DOHH2 (cell line): ENCODE measurements around the gene CDK18.

Experiments
- CTCF ChIP-seq: fragments of 200-600 bp; sonication (generic); IDR thresholded peaks from one replicate; pipeline ENCODE4 v1.5.1; 2014; ENCODE audit warnings: antibody characterized with exemption, mild to moderate bottlenecking, low read depth, low read length; ENCODE audit not compliant: poor library complexity, severe bottlenecking
- EZH2phosphoT487 ChIP-seq: fragments of 200-600 bp; sonication (generic); IDR thresholded peaks from 2 replicates; pipeline ENCODE4 v1.6.1; 2017; ENCODE audit warnings: borderline replicate concordance, mild to moderate bottlenecking, antibody characterized with exemption, low read length, moderate library complexity, mixed read lengths

GRCh38 chr1:205546541-205546940 is 42.1 kb downstream of the CDK18 start:
- TF ChIP-seq EZH2phosphoT487 = no peak
- no peak for TF ChIP-seq CTCF
